ENCODE results near the gene NPB.
A peak's percentile ranks its signal among the peaks of the same experiment; 100 is the strongest.

NPB gene

GRCh38 chr17:81926451-81927151, 24.6 kb downstream of the NPB start:
- peak; percentile 46 to 58 for DNase-seq (ENCODE audit: low read depth in 2 of 2)

- no peak for DNase-seq (ENCODE audit: low read depth in 2 of 2)
Observed at GRCh38 chr17:81927152-81927652, 25.2 kb downstream of the NPB start.

- DNase-seq (ENCODE audit: low read depth in 2 of 2) = peak; percentile 79 to 84
Observed at GRCh38 chr17:81927653-81928543, 25.9 kb downstream of the NPB start, which contains the start of gene MAFG. TSS of gene MAFG (minus strand) at chr17:81927735. CDS start at chr17:81923185, 4,550 bp downstream.

- no peak for DNase-seq (ENCODE audit: low read depth in 2 of 2)
Observed at GRCh38 chr17:81928544-81929252, 26.7 kb downstream of the NPB start.

DNA sequence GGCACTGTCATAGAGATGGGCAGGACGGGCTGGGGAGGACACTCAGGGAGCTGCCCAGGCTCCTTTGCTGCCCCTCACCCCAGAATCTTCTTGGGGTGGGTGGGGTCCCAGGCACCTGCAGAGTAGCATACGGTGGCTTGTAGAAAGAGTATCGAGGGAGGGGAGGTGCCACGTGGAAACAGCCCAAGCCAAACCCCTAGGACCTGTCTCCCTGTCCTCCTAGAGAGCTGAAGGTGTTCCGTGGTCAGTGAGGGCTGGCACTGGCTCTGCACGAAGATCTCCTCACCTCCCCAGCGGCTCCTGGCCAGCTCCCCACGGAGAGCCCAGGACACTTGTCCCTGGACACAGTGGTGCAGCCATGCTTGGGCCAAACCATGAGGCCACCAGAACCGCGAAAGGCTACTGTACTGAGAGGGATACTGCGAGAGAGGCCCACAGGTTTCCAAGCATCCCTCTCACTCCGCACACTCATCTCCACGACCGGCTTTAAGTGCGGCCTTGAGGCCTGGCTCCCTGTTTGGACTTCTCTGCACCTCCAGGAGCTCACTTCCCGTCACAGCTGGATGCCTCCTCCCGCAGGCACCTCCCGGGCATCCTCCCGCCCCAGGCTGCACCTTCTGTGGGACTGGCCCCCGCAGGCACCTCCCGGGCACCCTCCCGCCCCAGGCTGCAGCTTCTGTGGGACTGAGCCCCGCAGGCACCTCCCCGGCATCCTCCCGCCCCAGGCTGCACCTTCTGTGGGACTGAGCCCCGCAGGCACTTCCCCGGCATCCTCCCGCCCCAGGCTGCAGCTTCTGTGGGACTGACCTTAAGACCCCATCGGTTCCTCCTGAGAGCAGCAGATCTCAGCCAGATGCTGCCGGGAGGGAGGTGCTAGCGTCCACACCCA, 27.5 kb downstream of the NPB start:
- no peak for DNase-seq (ENCODE audit: low read depth in 2 of 2)

DNA sequence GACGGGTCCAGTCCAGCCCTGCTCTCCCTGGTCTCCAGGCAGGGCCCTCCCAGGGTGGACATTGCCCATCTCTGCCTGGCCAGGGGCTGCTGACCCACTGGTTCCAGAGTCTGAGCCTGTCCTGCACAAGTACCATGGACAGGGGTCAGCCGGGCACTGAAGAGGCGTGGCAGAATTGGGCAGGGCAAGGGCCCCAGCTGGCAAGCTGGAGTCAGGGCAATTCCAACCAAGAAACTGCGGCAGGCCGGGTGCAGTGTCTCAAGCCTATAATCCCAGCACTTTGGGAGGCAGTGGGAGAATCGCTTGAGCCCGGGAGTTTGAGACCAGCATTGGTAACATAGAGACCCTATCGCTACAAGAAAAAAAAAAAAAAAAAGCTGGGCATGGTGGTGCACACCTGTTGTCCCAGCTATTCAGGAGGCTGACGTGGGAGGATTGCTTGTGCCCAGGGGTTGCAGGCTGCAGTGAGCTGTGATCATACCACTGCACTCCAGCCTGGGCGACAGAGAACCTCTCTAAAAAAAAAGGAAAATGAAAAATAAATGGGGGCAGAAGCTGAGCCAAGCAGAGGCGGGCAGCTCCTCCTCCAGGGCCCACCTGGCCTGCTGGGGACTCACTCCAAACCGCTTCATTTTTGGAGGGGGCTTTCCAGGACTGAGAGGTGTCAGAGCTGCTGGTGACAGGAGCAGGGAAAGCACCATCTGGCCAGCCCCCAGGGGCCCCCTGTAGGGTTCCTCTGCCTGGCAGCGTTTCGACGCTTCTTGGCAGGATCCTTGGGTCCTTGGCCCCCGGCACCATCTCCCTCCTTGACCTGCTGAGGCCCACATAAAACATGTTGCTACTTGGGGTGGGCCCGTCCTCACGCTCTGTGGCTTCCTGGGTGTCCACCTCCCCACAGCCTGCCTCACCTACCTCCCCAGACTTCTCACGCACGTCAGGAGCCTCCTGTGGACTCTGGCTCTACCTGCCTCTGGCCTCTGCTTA, 28.4 kb downstream of the NPB start:
- no peak for DNase-seq (ENCODE audit: low read depth in 2 of 2)

DNA sequence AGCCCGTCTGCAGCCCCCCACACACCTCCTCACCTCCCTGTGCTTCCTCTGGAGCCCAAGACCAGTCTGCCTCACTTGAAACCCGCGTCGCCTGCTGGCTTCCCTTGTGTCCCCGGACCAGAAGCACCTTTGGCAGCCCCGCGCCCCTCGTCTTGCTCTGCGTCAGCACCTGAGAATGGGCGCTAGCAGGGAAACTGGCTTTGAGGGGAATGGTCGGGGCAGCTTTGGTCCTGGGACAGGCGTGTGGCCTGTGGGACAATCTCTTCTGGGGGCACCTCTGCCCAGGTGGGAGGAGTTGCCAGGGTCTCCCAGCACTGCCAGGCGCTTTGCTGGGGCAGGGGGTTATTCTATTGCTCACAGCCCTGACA, 29.1 kb downstream of the NPB start:
- no peak for DNase-seq (ENCODE audit: low read depth in 2 of 2)

DNA sequence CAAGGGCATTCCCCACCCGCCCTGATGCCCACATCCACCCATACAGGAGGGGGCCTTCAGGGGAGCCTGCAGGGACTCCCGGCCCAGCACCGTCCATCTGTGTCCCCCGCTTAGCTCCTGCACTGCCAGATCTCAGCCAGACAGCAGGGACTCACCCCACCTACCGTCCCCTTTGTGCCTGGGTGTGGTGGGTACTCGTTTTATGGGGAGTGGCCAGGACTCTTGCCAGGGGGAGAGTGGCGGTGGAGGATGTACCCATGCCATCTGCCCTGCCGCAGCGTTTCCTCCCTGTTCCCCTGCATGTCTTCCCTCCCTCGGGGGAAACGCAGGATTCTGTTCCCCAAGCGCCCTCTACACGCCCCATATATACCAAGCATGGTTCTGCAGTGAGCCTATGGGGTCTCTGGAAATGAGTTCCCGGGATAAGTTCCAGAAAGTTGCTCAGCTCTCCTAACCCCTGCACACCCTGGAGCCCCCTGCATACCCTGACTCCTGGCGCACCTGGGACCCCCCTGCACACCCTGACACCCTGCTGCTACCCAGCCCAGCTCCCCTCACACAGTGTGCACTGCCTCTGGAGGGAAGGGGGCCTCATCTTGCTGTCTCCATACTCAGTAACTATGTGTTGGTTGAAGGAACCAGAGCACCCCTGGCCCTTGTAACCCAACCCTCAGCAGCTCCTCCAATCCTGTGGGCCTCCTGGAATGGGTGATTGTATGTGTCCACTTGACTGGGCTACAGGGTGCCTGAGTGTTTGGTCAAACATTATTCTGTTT, 29.7 kb downstream of the NPB start:
- DNase-seq (ENCODE audit: low read depth in 2 of 2) = no peak

- DNase-seq (ENCODE audit: low read depth in 2 of 2) = no peak
Observed at GRCh38 chr17:81932333-81932983, 30.4 kb downstream of the NPB start.

- no peak for DNase-seq (ENCODE audit: low read depth in 2 of 2)
Observed at GRCh38 chr17:81933178-81933699, 31.2 kb downstream of the NPB start.

- no peak for DNase-seq (ENCODE audit: low read depth in 2 of 2)
Observed at GRCh38 chr17:81934098-81934757, 32.2 kb downstream of the NPB start.

GRCh38 chr17:81934850-81935708, 33.0 kb downstream of the NPB start:
- no peak for DNase-seq (ENCODE audit: low read depth in 2 of 2)

DNA sequence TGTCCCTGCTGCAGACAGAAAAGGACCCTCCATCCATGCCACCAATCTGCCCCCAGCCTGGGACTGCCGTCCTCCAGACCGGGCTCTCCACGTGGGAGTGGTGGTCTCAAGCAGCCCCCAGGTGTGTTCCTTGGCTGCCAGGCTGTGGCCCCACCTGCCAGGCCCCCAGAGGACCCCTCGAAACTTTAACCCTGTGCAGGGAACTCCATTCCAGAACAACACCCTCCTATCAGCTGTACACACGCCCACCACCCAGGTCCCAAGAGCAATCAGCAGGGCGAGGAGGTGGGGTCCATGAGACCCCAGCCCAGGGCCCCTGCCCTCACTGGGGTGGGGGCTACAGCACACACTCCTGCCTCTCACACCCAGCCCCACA, 33.7 kb downstream of the NPB start:
- no peak for DNase-seq (ENCODE audit: low read depth in 2 of 2)

- no peak for DNase-seq (ENCODE audit: low read depth in 2 of 2)
Observed at GRCh38 chr17:81939218-81939617, 37.2 kb downstream of the NPB start.

DNA sequence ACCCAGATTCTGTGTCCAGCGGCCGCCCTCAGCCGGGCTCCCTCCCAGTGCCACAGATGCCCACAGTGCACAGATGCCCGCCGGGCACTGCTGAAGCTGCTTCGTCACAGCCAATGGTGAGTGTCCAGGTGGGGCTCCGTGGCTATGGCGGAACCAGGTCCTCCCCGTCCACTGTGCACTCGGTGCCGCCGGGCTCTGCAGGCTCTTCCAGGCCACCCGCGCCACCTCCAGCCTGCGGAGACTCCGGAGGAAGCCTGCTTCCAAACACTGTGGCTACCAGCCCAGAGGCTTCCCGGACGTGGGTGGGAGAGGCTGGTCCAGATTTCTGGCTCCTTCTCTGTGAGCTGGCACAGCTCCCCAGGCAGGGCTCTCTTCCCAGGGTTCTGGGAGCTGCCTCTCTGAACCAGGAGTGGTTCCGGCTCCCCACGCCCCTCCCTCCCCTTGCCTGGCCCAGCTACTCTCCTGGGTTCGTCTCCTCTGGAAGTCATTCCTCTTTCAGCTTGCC, 37.9 kb downstream of the NPB start:
- no peak for DNase-seq (ENCODE audit: low read depth in 2 of 2)

Measured in stimulated activated CD4-positive, alpha-beta T cell treated with anti-CD3 and anti-CD28 coated beads, Interleukin-15, amount 100 ng/mL, for 48 hours (primary cell).